DOHH2 (cell line): ENCODE data around the gene SPINT2.

Source experiments
- H3F3A ChIP-seq: fragments of 200-600 bp; sonication (generic), shearing (Covaris generic); 2 replicates; pipeline ENCODE4 v1.6.0; 2016; ENCODE audit warnings: antibody characterized with exemption, mild to moderate bottlenecking; ENCODE audit not compliant: control insufficient read depth, insufficient read depth
- H3K27ac ChIP-seq: fragments of 200-600 bp; sonication (generic); 2 replicates; pipeline ENCODE4 v1.5.1; 2014; ENCODE audit warnings: low read depth, mild to moderate bottlenecking, low read length, moderate library complexity
- H3K27me3 ChIP-seq: fragments of 200-600 bp; sonication (generic); 2 replicates; pipeline ENCODE4 v1.6.1; 2014; ENCODE audit warnings: mild to moderate bottlenecking, low read length, mixed read lengths; ENCODE audit not compliant: control insufficient read depth
- H3K36me3 ChIP-seq: fragments of 200-600 bp; sonication (generic); 2 replicates; pipeline ENCODE4 v1.6.1; 2014; ENCODE audit warnings: mild to moderate bottlenecking, low read length, moderate library complexity, mixed read lengths; ENCODE audit not compliant: control insufficient read depth
- H3K4me1 ChIP-seq: fragments of 200-600 bp; sonication (generic); 2 replicates; pipeline ENCODE4 v1.6.1; 2014; ENCODE audit warnings: mild to moderate bottlenecking, low read length, mixed read lengths; ENCODE audit not compliant: control insufficient read depth
- H3K4me2 ChIP-seq: fragments of 200-600 bp; sonication (generic); 2 replicates; pipeline ENCODE4 v1.6.0; 2014; ENCODE audit warnings: mild to moderate bottlenecking, low read length, moderate library complexity
- H3K4me3 ChIP-seq: fragments of 200-600 bp; sonication (generic); 2 replicates; pipeline ENCODE4 v1.5.1; 2014; ENCODE audit warnings: mild to moderate bottlenecking, low read length, mixed read lengths
- H3K79me2 ChIP-seq: fragments of 200-600 bp; sonication (generic); 2 replicates; pipeline ENCODE4 v1.6.1; 2014; ENCODE audit warnings: mild to moderate bottlenecking, low read length, mixed read lengths; ENCODE audit not compliant: control insufficient read depth
- H3K9me2 ChIP-seq: fragments of 200-600 bp; sonication (generic); replicated peaks from 2 replicates; pipeline ENCODE4 v1.6.1; 2014; ENCODE audit warnings: mild to moderate bottlenecking, low read length, mixed read lengths; ENCODE audit not compliant: control insufficient read depth
- H3K9me3 ChIP-seq: fragments of 200-600 bp; sonication (generic); 2 replicates; pipeline ENCODE4 v1.6.1; 2014; ENCODE audit warnings: antibody characterized with exemption, low read length, mixed read lengths; ENCODE audit not compliant: control insufficient read depth, insufficient read depth
- H4K20me1 ChIP-seq: fragments of 200-600 bp; sonication (generic); 2 replicates; pipeline ENCODE4 v1.6.0; 2014; ENCODE audit warnings: low read depth, mild to moderate bottlenecking, antibody characterized with exemption, low read length, moderate library complexity; ENCODE audit not compliant: control insufficient read depth, insufficient read depth
- CTCF ChIP-seq: fragments of 200-600 bp; sonication (generic); IDR thresholded peaks from one replicate; pipeline ENCODE4 v1.5.1; 2014; ENCODE audit warnings: antibody characterized with exemption, mild to moderate bottlenecking, low read depth, low read length; ENCODE audit not compliant: poor library complexity, severe bottlenecking
- EZH2phosphoT487 ChIP-seq: fragments of 200-600 bp; sonication (generic); IDR thresholded peaks from 2 replicates; pipeline ENCODE4 v1.6.1; 2017; ENCODE audit warnings: borderline replicate concordance, mild to moderate bottlenecking, antibody characterized with exemption, low read length, moderate library complexity, mixed read lengths

The SPINT2 gene

GRCh38 chr19:38219221-38219620 is 45.2 kb upstream of the SPINT2 start:
- Histone ChIP-seq H4K20me1 (no peaks in the 10 kb centered on the region), H3K4me3 (no peak overlapping the region), H3K9me2 (no peaks in the 10 kb centered on the region), H3K9me3 (no peaks in the 10 kb centered on the region), H3K4me1 (peaks cover 9% of the 10 kb centered on the region), H3K27ac (no peak overlapping the region), H3F3A (no peaks in the 10 kb centered on the region), H3K36me3 (no peaks in the 10 kb centered on the region), H3K4me2 (no peak overlapping the region), H3K27me3 (no peaks in the 10 kb centered on the region), H3K79me2 (no peaks in the 10 kb centered on the region)
- no peak for TF ChIP-seq EZH2phosphoT487
- TF ChIP-seq CTCF: no peak

- Histone ChIP-seq H3K27me3 (no peaks in the 10 kb centered on the region), H3K9me2 (no peaks in the 10 kb centered on the region), H3K4me2 (no peak overlapping the region), H3K36me3 (no peaks in the 10 kb centered on the region), H3K79me2 (no peaks in the 10 kb centered on the region), H4K20me1 (no peaks in the 10 kb centered on the region), H3K4me3 (no peak overlapping the region), H3K27ac (no peak overlapping the region), H3K4me1 (peaks cover 17% of the 10 kb centered on the region), H3F3A (no peaks in the 10 kb centered on the region), H3K9me3 (no peaks in the 10 kb centered on the region)
- TF ChIP-seq EZH2phosphoT487 (no peak), CTCF (no peak)
Observed at GRCh38 chr19:38221421-38221820, 43.0 kb upstream of the SPINT2 start.

- H4K20me1 ChIP-seq: no peaks in the 10 kb centered on the region
- H3K9me3 ChIP-seq: no peaks in the 10 kb centered on the region
- no peaks in the 10 kb centered on the region for H3K36me3 ChIP-seq
- no peaks in the 10 kb centered on the region for H3K9me2 ChIP-seq
- no peak overlapping the region for H3K4me2 ChIP-seq
- H3F3A ChIP-seq: no peaks in the 10 kb centered on the region
- H3K27me3 ChIP-seq: no peaks in the 10 kb centered on the region
- peaks cover 19% of the 10 kb centered on the region for H3K4me1 ChIP-seq
- H3K79me2 ChIP-seq: no peaks in the 10 kb centered on the region
- H3K4me3 ChIP-seq: no peak overlapping the region
- H3K27ac ChIP-seq: no peak overlapping the region
- TF ChIP-seq EZH2phosphoT487 (no peak), CTCF (no peak)
Observed at GRCh38 chr19:38221919-38222830, 42.2 kb upstream of the SPINT2 start.
